Neural progenitor cell (in vitro differentiated cells): ENCODE results near the gene HIVEP1.

ENCODE experiments used
- EZH2phosphoT487 ChIP-seq: fragments of 200-600 bp; sonication (generic); IDR thresholded peaks from 2 replicates; pipeline ENCODE4 v1.6.1; 2017; ENCODE audit warnings: antibody characterized with exemption
- TF ChIP-seq, protein P1 (sequence below): fragments of 200-600 bp; sonication (generic); IDR thresholded peaks from 2 replicates; pipeline ENCODE4 v1.5.1; 2017; ENCODE audit warnings: antibody characterized with exemption, mild to moderate bottlenecking

DNA sequence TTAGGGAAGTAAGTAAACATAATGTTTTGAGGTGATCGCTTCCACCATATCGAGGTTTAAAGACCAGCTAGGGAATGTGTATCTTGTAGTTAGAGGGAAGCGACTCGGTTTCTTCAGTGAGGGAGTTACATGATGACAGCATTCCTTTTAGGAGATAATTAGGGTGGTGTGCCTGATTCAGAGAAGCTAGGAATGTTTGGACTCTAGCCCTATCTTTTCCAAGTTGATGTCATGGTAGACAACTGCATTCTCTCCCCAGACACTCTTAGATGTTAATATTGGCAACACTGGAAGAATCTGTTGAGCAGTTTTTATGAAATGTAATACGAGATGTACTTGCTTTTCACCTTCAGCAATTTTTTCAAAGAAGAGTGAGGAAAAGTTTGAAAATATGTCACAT, 12.9 kb upstream of the HIVEP1 start:
- TF ChIP-seq EZH2phosphoT487, result no peak
- TF ChIP-seq, protein P1, sequence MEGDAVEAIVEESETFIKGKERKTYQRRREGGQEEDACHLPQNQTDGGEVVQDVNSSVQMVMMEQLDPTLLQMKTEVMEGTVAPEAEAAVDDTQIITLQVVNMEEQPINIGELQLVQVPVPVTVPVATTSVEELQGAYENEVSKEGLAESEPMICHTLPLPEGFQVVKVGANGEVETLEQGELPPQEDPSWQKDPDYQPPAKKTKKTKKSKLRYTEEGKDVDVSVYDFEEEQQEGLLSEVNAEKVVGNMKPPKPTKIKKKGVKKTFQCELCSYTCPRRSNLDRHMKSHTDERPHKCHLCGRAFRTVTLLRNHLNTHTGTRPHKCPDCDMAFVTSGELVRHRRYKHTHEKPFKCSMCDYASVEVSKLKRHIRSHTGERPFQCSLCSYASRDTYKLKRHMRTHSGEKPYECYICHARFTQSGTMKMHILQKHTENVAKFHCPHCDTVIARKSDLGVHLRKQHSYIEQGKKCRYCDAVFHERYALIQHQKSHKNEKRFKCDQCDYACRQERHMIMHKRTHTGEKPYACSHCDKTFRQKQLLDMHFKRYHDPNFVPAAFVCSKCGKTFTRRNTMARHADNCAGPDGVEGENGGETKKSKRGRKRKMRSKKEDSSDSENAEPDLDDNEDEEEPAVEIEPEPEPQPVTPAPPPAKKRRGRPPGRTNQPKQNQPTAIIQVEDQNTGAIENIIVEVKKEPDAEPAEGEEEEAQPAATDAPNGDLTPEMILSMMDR, result no peak
